Panc1 (cell line): Measurements from ENCODE around the gene ZNF569. TPM values are rescaled to one million over a fixed set of nuclear protein-coding genes. Genes with fewer than 3 reads are reported as not detected.

Experiments used
- ATAC-seq: fragments of 200-7000 bp; cut with Tn5 transposase; 2 replicates; pipeline ENCODE4 v1.9.1; 2020; ENCODE audit warnings: mild to moderate bottlenecking, moderate library complexity
- BruUV-seq: library from RNA; stranded (reverse); fragments of 400-500 nt; replicated peaks from 2 replicates; lab custom pipeline; 2021; lab: Mats Ljungman, UMichigan
- CTCF ChIA-PET: fragments of 300-600 bp; sonication (Branson Sonifier 250); formaldehyde crosslinking; loops from one replicate; lab custom pipeline; 2022; ENCODE audit warnings: antibody characterized with exemption; lab: Charles Lee
- POLR2A ChIA-PET: fragments of 300-600 bp; sonication (Branson Sonifier 250); formaldehyde crosslinking; loops from one replicate; lab custom pipeline; 2022; ENCODE audit warnings: antibody characterized with exemption; lab: Charles Lee
- DNase-seq: peaks from one replicate; pipeline ENCODE4 v3.0.0-alpha.2; 2010; ENCODE audit warnings: low read depth, low spot score
- H3K27ac ChIP-seq: 2 replicates; pipeline ENCODE4 v1.5.1; 2011; ENCODE audit warnings: mild to moderate bottlenecking, low read length, inconsistent platforms
- H3K27me3 ChIP-seq: fragments of 200-500 bp; sonication (Bioruptor generic); 2 replicates; pipeline ENCODE4 v1.6.0; 2014; ENCODE audit warnings: low read length, inconsistent platforms; ENCODE audit not compliant: control insufficient read depth, insufficient read depth
- H3K36me3 ChIP-seq: fragments of 200-500 bp; sonication (Bioruptor generic); 2 replicates; pipeline ENCODE4 v1.5.1; 2014; ENCODE audit warnings: inconsistent platforms, mild to moderate bottlenecking, low read length, moderate library complexity; ENCODE audit not compliant: control insufficient read depth, insufficient read depth
- H3K4me1 ChIP-seq: 2 replicates; pipeline ENCODE4 v1.5.1; 2011; ENCODE audit warnings: inconsistent platforms, mild to moderate bottlenecking, low read length, moderate library complexity; ENCODE audit not compliant: control insufficient read depth, insufficient read depth
- H3K4me3 ChIP-seq, 2 experiments: 2 replicates each; pipeline ENCODE4 v1.5.1; 2011 to 2012; ENCODE audit warnings: low read depth in 2 of 2, low read length in 2 of 2, mild to moderate bottlenecking in 2 of 2, inconsistent platforms in 1 of 2, moderate library complexity in 1 of 2
- H3K9me3 ChIP-seq: fragments of 200-500 bp; sonication (Bioruptor generic); 2 replicates; pipeline ENCODE4 v1.5.1; 2014; ENCODE audit warnings: low read depth, mild to moderate bottlenecking, inconsistent platforms, low read length, moderate library complexity; ENCODE audit not compliant: control insufficient read depth, insufficient read depth
- CTCF ChIP-seq: fragments of 450-650 bp; IDR thresholded peaks from 2 replicates; pipeline ENCODE4 v1.5.1; 2017; ENCODE audit warnings: mild to moderate bottlenecking
- POLR2AphosphoS5 ChIP-seq: IDR thresholded peaks from 2 replicates; pipeline ENCODE4 v1.6.1; 2012; ENCODE audit warnings: mild to moderate bottlenecking, low read depth, low read length, moderate library complexity
- SIN3A ChIP-seq: IDR thresholded peaks from 2 replicates; pipeline ENCODE4 v1.6.1; 2012; ENCODE audit warnings: low read depth, mild to moderate bottlenecking, low read length, moderate library complexity, borderline replicate concordance; ENCODE audit not compliant: insufficient read depth
- TCF7L2 ChIP-seq: IDR thresholded peaks from 2 replicates; pipeline ENCODE4 v1.6.1; 2011; ENCODE audit warnings: mild to moderate bottlenecking, low read depth, low read length, inconsistent platforms
- in situ Hi-C: cut with HindIII; loops from 2 replicates; pipeline ENCODE4 v1.10.0; 2016; ENCODE audit warnings: low sequenced_read_pairs, low pct_unique_long_range_greater_than_20kb
- intact Hi-C: fragments of 100-400 bp; cut with micrococcal nuclease; formaldehyde crosslinking; loops from one replicate; pipeline ENCODE4 v1.10.0; 2022; ENCODE audit not compliant: unreplicated experiment
- total RNA-seq: library from RNA; stranded (reverse); gene quantifications from one replicate; pipeline ENCODE4 v1.2.1, GENCODE V29; 2021; ENCODE audit not compliant: unreplicated experiment
- TF ChIP-seq, protein P1 (sequence below), 2 experiments: IDR thresholded peaks; 2 replicates each; pipeline ENCODE4 v1.6.1; 2011 to 2012; ENCODE audit warnings: low read depth in 2 of 2, control low read depth in 1 of 2, low read length in 1 of 2, mild to moderate bottlenecking in 1 of 2, moderate library complexity in 1 of 2; ENCODE audit not compliant: insufficient read depth in 1 of 2

Gene ZNF569
- total RNA-seq, 1 experiment from 2014 or later, result 15.6 TPM

DNA sequence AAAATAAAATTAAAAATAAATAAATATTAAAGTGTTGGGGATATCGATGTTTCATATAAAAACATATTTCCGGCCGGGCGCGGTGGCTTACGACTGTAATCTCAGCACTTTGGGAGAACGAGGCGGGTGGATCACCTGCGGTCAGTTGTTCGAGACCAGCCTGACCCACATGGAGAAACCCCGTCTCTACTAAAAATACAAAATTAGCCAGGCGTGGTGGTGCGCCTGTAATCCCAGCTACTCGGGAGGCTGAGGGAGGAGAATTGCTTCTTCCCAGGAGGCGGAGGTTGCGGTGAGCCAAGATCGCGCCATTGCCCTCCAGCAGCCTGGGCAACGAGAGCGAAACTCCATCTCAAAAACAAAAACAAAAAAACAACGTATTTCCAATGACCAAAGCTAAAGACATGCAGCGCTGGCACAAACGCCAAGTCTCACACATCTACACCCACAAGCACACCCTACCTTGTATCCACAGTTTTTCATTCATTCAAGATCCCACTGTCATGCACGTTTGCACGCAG lies 907 bp downstream of the ZNF569 start:
- Histone ChIP-seq H3K4me1 (peaks cover 7% of the 10 kb centered on the region; the same call in 1 of the 2 replicates), H3K4me3 (peak overlapping the region; percentile 85 to 93), H3K27ac (peak overlapping the region; percentile 94), H3K9me3 (peaks cover 45% of the 10 kb centered on the region; the same call in 1 of the 2 replicates), H3K36me3 (peaks cover 11% of the 10 kb centered on the region), H3K27me3 (no peaks in the 10 kb centered on the region)
- in situ Hi-C loops (no loop called here), intact Hi-C loops (loop anchor here (5.0 kb wide), 1 partner anchor 186 kb away; no protein-coding TSS in a partner anchor)
- POLR2A ChIA-PET, result interaction anchor here (0.5 to 0.6 kb wide), 2 partner anchors 10 to 686 kb away, joined by 3 to 5 read pairs; no protein-coding TSS in a partner anchor
- BruUV-seq, result no TSS peak
- CTCF ChIA-PET, result no interaction called here
- TF ChIP-seq TCF7L2, result no peak
- TF ChIP-seq CTCF, result no peak
- no peak for TF ChIP-seq SIN3A
- TF ChIP-seq, protein P1, sequence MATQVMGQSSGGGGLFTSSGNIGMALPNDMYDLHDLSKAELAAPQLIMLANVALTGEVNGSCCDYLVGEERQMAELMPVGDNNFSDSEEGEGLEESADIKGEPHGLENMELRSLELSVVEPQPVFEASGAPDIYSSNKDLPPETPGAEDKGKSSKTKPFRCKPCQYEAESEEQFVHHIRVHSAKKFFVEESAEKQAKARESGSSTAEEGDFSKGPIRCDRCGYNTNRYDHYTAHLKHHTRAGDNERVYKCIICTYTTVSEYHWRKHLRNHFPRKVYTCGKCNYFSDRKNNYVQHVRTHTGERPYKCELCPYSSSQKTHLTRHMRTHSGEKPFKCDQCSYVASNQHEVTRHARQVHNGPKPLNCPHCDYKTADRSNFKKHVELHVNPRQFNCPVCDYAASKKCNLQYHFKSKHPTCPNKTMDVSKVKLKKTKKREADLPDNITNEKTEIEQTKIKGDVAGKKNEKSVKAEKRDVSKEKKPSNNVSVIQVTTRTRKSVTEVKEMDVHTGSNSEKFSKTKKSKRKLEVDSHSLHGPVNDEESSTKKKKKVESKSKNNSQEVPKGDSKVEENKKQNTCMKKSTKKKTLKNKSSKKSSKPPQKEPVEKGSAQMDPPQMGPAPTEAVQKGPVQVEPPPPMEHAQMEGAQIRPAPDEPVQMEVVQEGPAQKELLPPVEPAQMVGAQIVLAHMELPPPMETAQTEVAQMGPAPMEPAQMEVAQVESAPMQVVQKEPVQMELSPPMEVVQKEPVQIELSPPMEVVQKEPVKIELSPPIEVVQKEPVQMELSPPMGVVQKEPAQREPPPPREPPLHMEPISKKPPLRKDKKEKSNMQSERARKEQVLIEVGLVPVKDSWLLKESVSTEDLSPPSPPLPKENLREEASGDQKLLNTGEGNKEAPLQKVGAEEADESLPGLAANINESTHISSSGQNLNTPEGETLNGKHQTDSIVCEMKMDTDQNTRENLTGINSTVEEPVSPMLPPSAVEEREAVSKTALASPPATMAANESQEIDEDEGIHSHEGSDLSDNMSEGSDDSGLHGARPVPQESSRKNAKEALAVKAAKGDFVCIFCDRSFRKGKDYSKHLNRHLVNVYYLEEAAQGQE (IDR thresholded peaks at IDR 0.05; ENCODE audit: insufficient read depth in 1 of 2, low read depth in 2 of 2, low read length in 1 of 2), result no peak
- no peak for TF ChIP-seq POLR2AphosphoS5
- ATAC-seq, result no peak
- no peak for DNase-seq

GRCh38 chr19:37452500-37453245 lies 14.6 kb downstream of the ZNF569 start:
- H3K4me1 ChIP-seq, result no peaks in the 10 kb centered on the region
- H3K27me3 ChIP-seq, result no peaks in the 10 kb centered on the region
- H3K4me3 ChIP-seq, result no peak overlapping the region
- DNase-seq (no peak), ATAC-seq (no peak)
- intact Hi-C loops (no loop called here), in situ Hi-C loops (no loop called here)
- TF ChIP-seq, protein P1 (IDR thresholded peaks at IDR 0.05; ENCODE audit: insufficient read depth in 1 of 2, low read depth in 2 of 2, low read length in 1 of 2), result no peak
- TF ChIP-seq SIN3A (no peak), POLR2AphosphoS5 (no peak), CTCF (no peak), TCF7L2 (no peak)
- ChIA-PET POLR2A (interaction anchor here (0.6 kb wide), 1 partner anchor 1069 kb away, joined by 4 read pairs; no protein-coding TSS in a partner anchor), CTCF (no interaction called here)
- peaks cover 94% of the 10 kb centered on the region for H3K9me3 ChIP-seq
- no TSS peak for BruUV-seq
- no peaks in the 10 kb centered on the region for H3K36me3 ChIP-seq
- H3K27ac ChIP-seq, result no peak overlapping the region
